NCI-H510A treated with DMSO at 0.1 percent for 48 hours (cell line): ENCODE results near the gene CBR4.
"Not testable (repeated sequence)": the region's sequence is repeated elsewhere in the genome, so short reads cannot be mapped to it uniquely, and the experiment has no call there.

ENCODE experiments used
- DNase-seq: peaks from one replicate; lab custom pipeline; 2025; lab: John Stamatoyannopoulos, UW

Gene CBR4

GRCh38 chr4:168993714-168994510 is 16.1 kb downstream of the CBR4 start:
- no peak for DNase-seq

- not testable (repeated sequence) for DNase-seq
Measured at GRCh38 chr4:168992952-168993482, 17.0 kb downstream of the CBR4 start.

GRCh38 chr4:168981942-168982341 is 28.1 kb downstream of the CBR4 start:
- DNase-seq: no peak

- no peak for DNase-seq
Measured at GRCh38 chr4:168981460-168981859, 28.6 kb downstream of the CBR4 start.

- DNase-seq: no peak
Measured at GRCh38 chr4:168979338-168979737, 30.7 kb downstream of the CBR4 start.

GRCh38 chr4:168978001-168978700 is 31.9 kb downstream of the CBR4 start:
- no peak for DNase-seq

GRCh38 chr4:168972596-168972995 is 37.5 kb downstream of the CBR4 start:
- DNase-seq: no peak

GRCh38 chr4:168960716-168961115 is 49.3 kb downstream of the CBR4 start:
- DNase-seq: no peak

GRCh38 chr4:168955674-168956073 is 54.4 kb downstream of the CBR4 start:
- no peak for DNase-seq

- DNase-seq: not testable (repeated sequence)
Measured at GRCh38 chr4:168952821-168953246, 57.2 kb downstream of the CBR4 start.

GRCh38 chr4:168945291-168945690 is 64.8 kb downstream of the CBR4 start:
- DNase-seq: no peak

- no peak for DNase-seq
Measured at GRCh38 chr4:168942985-168943384, 67.1 kb downstream of the CBR4 start.
